ENCODE results near the gene ZFYVE28.

ZFYVE28 gene

DNA sequence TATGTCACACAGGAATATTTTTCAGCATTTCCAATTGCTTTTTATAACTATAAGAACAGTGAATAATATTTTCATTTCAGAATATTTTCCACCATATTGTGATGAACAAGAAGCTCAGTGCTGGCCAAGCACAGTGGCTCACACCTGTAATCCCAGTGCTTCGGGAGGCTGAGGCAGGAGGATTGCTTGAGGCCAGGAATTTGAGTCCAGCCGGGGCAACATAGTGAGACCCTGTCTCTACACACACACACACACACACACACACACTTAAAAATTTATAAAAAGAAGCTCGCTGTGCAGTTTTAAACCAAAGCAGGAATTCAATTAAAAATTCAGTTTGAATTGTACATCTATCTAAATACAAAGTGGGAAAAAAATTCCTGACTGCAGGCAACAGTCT lies 3.2 kb downstream of the ZFYVE28 start:
- intact Hi-C loops (cut with DNase I): loop anchor here (5.0 kb wide), 4 partner anchors 47 to 173 kb away; partner anchors contain the start of genes FAM193A, HAUS3, MXD4 and POLN
- DNase-seq: no peak

DNA sequence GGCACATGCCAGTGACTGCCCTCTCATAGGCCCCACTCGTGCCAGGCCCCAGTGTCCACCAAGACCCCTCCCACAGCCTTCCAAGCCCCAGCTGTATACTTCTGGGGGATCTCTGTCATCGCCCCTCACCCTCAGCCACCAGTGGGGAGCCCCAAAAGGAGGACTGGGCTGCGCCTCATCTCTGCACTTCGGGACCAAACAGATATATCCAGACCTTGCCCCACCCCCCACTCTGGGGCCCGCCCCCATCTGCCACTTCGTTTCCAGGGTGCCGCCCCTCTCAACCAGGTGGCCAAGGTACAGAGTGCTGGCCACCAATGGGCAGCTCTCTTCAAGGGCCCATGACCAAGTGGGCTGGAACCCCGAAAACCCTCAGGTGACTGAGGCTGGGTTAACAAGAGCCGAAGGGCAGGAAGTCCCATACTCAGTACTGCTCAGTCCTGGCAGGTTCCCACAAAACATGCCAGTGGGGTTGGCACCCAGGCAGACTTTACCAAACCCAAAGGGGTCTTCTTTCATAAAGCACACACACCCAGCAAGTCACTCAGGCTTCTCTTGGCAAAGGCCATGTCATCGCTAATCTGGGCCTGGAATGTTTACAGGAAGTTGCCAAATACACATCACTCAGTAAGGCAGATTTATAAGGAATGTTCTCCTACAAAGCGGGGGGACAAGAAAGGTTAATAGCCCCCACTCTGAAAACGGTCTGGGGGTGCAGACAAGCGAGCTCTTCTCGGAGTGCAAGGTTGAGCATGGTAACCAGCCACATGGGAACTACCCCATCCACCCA lies 4.4 kb downstream of the ZFYVE28 start:
- peak in 2 of 10 donors; percentile 54 to 64 for DNase-seq
- intact Hi-C loops (cut with DNase I): no loop called here

DNA sequence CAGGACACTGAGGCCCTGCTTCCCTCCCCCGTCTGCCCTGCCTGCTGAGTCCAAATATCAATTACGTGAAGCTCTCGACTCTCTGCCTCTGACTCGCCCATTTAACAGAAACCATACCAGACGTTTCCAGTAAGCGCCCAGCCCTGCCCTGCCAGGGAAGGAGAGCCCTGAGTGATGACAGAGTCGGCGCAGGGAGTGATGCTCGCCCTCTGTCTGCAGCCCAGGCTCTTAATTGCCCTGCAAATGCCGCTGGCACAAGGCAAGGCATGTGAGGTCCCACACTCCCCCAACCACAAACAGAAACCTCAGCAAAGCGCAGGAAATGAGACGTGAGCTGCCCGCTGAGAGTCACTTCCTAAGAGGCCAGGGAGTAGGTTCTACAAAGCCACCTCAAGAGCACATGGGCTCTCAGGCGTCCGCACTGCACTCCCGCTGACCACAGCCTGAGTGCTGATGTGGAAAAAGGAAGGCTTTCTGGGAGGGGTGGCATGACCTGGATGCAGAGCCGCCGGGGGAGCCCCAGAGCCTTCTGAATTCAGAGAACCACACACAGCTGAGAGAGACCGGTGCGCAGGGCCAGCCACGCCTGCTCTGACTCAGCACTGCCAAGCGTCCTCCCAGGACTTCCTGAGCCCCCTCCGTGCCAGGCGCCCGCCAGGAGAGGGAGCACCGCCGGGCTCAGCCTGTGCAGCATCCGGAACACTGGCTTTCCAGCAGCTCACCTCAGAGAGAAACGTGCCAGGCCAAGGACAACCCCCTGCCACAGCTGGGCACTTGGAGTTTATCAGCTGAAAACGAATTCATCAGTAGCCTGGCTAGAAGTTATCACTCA lies 5.3 kb downstream of the ZFYVE28 start:
- peak; percentile 56 to 98 (median 82) for DNase-seq
- intact Hi-C loops (cut with DNase I): no loop called here

DNA sequence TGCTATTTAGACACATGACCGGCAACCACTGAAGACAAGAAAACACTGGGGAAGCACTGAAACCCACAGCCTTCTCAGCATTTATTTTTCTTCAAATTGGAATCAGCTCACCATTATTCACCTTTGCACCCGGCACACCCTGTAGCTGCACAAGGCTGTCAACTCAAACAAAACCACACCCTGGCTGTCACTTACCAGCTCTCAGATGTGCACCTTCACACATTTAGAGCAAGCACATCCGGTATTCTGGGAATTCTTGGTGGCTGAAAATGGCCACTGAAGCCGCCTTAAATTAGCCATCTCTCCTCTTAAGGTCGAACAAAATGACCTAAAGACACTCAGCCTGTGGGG lies 5.9 kb downstream of the ZFYVE28 start:
- intact Hi-C loops (cut with DNase I): no loop called here
- DNase-seq: peak in 1 of 10 donors; percentile 11

DNA sequence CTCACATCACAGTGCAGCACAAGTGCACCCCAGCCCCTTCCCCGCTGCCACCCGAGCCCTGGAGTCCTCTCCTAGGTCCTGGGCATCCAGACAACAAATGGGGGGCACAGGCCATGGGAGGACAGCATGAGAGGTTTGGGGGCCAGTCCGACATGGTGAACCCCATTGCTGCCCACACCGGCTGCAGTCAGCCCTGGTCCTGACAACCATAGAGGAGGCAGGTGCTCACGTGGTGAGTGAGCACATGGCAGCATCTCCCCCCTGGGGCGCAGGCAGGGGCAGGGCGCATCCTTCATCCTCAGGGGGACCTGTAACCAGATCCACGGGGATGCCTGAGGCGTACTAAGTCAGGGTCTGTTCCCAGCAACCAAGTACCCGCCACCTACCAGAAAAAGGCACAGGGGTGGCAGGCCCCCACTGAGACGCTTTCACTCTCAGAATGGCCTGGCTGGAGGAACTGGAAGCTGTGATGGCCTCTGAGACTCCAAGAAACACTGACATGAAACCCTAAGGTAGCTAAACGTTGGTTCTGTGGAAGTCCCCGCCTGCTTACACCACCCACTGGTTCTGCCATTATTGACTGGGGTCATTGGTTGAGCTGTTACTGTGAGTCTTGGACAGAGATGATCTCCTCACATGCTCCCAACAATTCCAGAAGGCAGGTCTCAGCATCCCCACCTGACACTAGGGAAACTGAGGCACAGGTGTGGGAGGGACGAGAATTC lies 6.5 kb downstream of the ZFYVE28 start:
- intact Hi-C loops (cut with DNase I): no loop called here
- DNase-seq: peak in 2 of 10 donors; percentile 62 to 67

DNA sequence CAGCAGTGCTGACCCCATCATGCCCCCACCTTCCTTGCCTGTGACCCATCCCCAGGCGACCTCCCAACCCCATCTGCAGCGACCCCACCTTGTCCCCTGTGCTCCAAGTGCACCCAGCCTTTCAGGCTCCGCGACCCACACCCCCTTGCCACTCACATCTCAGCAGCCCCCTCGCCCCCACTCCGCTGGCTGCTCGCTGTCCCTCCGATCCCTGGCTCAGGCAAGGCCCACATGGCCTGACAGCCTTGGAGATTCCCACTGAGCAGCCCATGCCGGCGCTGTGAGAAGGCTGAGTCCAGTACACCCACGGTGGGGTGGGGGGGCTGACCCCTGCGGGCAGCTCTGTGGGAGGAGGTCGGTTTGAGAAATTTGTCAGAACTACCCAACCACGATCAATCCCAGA lies 9.1 kb downstream of the ZFYVE28 start:
- intact Hi-C loops (cut with DNase I): no loop called here

DNA sequence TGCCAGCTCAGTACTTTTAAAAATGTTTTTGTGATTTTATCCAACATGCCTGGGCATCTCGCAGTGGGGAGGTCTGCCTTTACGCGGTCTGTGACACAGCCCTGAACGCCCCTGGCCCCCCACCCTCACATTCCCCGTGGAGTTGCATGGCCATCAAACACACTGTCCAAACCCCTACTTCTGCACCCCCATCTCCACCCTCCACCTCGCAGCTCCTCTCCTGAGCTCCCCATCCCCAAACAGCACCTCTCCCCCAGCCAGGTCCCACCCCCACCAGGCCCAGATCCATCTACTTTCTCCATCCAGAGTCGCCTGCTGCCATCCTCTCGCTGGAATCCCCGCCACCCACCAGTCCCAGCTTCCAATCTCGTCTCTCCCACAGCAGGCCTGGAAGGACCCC lies 9.5 kb downstream of the ZFYVE28 start:
- intact Hi-C loops (cut with DNase I): no loop called here

More for the DNA sequence above, 9.1 kb downstream of the ZFYVE28 start:
- peak in 3 of 10 donors; percentile 63 to 80 (median 69) for DNase-seq

DNA sequence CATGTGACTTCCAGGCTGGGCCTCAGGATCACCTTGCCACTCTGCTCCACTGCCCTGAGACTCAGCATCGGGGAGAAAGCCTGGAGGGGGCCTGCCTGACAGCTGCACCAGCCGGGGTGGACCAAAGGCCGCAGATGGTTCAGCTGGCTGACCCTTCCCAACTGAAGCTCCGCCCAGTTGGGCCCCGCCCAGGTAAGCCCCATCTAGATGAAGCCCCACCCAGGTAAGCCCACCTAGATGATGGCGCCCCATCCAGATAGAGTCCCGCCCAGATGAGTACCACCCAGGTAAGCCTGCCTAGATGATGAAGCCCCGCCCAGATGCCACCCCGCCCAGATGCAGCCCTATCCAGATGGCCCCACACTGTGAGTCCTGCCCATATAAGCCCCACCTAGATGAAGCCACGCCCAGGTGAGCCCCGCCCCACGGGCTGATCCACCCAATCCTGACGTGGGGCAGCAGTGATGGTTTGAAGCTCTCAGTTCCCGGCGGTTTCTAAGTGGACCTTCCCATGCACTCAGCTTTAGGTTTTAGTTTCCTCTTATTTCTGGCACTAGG lies 10.0 kb downstream of the ZFYVE28 start:
- peak in 3 of 10 donors; percentile 58 to 75 (median 59) for DNase-seq
- intact Hi-C loops (cut with DNase I): no loop called here

More for the DNA sequence above, 9.5 kb downstream of the ZFYVE28 start:
- DNase-seq: peak in 1 of 10 donors; percentile 35

DNA sequence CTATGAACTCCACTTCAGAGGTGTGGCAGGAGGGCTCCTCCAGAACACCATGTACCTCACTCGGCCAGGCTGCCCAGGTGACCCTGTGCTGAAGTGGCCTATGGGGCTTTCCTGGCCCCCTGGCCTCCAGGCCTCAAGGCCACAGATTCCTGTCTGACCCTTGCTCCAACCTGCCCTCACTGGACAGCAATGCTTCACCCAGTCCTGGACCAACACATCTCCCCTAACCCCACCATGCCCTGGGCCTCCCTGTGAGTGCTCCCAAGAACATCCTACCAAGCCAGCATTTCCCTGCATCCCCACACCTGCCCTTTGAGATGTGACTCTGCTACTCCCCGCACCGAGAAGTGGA lies 10.5 kb downstream of the ZFYVE28 start:
- DNase-seq: peak in 3 of 10 donors; percentile 50 to 59 (median 55)
- intact Hi-C loops (cut with DNase I): no loop called here

DNA sequence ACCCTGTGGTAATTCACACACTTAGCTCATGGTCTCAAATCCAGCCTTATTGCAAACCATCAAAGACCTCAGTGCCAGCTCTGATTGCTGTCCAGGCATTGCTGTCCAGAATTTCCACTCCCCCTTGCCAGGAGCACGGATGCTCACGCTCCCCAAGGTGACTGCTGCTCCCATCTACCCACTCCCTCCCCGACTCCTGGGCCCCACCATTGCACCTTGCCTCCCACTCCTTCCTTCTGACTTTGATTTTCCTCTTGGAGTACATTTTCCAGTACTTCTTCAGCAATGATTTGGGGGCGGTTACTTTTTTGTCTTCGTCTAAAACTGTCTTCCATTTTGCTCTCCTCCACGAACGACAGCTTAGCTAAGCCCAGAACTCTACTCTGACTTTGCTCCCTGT lies 11.5 kb downstream of the ZFYVE28 start:
- peak in 2 of 10 donors; percentile 29 to 73 for DNase-seq
- intact Hi-C loops (cut with DNase I): no loop called here

DNA sequence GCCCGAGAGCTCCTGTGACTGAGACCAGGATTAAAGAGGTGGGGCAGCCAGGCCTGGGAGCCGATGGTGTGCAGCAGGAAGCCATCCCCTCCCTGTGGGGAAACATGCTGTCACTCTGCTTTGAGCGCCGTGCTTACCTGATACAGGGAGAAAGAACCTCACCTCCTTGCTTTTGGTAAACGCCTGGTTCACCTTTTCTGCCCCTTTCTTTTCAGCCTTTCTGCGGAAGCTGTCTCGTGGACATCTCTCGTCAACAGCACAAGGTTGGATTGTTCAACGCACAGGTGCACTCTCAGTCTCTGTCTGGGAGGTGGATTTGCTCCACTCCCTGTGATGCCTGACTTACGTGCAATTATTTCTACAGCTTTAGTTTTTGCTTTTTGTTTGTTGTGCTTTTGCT lies 12.0 kb downstream of the ZFYVE28 start:
- DNase-seq: peak in 1 of 10 donors; percentile 35
- intact Hi-C loops (cut with DNase I): no loop called here

DNA sequence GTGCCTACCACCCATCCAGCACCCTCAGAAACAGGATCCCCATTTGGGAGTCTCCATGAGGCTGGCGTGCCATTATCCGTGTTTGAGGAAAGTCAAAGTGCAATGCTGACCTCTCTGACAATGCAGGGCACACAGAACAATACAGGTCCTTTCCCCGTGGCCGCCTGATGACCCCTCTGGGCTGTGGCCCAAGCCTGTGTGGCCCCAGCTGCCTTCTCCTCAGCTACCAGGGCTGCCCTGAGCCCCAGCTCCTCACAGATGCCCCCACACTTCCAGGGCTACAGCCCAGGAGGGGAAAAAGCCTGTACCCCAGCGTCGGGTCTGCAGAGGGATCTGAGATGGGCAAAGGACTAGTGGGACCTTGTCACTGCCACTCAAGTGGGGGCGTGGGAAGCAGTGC lies 15.5 kb downstream of the ZFYVE28 start:
- DNase-seq: peak in 6 of 10 donors; percentile 33 to 79 (median 66)
- intact Hi-C loops (cut with DNase I): no loop called here

DNA sequence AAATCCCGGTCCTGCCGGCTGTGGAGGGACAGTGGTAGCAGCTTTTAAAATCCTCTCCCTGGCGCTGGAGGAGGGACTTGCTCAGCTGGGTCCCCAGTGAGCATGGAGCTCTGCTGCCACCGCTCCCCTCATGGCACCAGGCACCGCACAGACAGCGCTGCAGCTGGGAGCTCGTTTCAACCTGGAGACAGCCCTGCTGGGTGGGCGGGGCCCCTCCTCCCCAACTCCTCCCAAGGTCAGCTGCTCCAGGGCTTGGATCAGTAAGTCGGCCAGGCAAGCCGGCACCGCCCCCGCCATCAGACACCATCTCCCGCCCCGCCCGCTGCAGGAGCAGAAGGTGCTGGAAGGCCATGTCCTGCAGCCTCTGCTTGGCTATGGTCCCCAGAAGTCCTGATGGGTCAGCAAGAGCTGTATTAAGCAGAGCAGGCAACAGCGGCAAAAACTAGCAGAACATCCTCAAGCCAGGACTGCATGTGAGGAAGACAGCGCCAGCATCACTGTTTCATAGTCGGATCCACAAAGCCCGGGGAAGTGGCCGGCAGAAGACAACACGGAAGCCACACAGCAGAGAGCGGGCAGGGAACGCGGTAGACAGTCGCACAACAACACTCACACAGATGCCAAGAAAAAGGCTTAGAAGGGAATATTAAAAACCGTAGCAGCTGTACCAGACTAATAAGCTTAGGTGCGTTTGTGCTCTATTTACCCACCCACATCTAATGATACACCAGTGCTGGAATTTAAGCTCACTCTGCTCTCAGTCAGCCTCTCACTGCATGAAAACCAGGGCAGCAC lies 16.2 kb downstream of the ZFYVE28 start:
- intact Hi-C loops (cut with DNase I): no loop called here

DNA sequence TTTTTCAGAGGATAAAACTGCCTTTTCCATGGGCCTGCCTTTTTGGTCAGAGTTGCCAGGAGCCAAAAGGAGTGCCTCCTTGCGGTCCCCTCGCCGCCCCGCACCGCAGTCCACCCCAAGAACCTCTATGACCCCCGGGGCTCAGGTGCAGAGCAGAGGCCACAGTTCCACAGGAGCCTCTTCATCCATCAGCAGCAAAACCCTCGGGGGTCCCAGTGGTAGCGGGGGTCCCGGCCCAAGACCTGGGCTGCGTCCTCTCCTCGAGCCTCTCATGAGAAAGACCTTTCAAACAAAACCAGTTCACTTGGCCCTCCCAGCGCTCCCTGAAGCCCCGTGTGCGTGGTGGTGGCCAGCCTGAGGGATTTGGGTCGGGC lies 16.8 kb downstream of the ZFYVE28 start:
- peak in 1 of 10 donors; percentile 70 for DNase-seq
- intact Hi-C loops (cut with DNase I): no loop called here

More for the DNA sequence above, 16.2 kb downstream of the ZFYVE28 start:
- DNase-seq: peak; percentile 39 to 95 (median 74)

DNA sequence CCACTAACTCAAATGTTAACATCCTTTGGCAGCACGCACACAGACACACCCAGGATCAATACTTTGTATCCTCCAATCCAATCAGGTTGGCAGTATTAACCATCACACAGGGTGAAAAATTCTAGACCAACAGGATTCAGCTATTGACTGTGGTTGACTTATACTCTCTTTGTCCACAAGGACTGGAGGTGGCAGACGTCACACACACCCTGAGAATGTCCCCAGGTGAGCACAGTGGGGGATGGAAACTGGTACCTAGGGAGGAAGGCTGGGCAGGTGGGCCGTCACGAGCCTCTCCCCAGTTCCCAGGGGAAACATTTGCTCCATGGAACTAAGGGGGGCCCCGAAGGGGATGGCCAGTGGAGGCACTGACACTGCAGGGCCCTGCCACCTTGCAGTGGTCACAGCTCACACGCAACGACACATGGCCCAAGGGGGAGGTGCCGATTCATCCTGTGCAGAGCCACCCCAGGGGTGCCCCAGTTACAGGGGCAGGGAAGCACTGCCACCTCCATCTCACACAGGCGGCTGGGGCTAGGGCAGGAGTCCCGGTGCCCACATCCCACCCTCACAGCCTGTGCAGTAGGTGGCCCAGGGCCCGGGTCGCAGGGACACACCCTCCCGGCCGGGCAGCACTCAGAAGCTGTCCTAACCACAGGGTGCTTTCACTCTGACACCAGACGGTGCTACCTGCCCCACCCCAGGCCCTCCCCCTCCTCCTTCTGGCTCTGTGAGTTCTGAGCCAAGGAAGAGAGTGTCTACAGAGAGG lies 17.4 kb downstream of the ZFYVE28 start:
- intact Hi-C loops (cut with DNase I): no loop called here
- peak in 3 of 10 donors; percentile 49 to 72 (median 71) for DNase-seq

DNA sequence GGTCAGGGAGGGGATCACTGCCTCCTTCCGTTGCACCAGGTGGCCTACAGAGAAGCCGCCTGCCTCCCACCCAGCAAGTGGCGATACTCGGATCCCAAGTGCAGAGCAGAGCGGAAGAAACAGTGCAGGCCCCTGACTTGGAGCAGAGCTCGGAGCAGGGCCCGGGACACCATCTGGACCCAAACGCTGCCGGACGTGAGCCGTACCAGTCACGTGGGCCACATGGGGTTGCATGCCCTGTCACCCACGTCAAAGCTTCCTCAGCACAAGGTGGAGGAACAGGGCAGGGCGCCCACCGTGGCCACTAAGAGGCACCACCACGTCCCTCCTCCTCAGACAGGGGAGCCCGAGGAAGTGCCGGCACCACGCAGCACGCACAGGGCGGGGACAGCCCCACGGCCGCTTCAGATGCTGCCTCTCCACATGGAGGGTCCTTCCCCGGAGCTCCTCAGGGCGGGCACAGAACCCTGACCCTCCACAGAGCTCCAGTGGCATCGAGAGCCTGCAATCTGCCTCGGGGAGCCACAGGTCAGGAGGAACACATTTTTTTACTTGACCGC lies 18.7 kb downstream of the ZFYVE28 start:
- intact Hi-C loops (cut with DNase I): no loop called here
- DNase-seq: peak in 3 of 10 donors; percentile 25 to 70 (median 64)

DNA sequence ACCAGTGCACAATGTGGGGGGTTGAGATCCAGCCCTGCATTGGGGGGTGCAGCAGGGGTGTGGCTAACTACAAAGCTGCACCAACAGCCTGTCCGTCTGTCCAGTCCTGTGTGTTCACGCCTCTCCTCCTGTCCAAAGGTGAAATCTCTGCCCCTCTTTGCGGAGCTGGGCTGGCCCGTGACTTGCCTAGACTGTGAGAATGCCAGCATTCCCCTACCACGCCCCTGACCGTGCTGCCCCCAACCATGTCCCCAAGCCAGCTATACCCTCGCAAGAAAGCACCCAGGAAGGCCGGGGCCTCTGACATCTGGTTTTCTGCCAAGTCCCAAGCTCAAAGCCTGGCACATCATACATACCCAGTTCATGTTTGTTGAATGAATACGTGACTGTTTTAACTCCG lies 19.2 kb downstream of the ZFYVE28 start:
- DNase-seq: peak in 2 of 10 donors; percentile 47 to 63
- intact Hi-C loops (cut with DNase I): no loop called here

DNA sequence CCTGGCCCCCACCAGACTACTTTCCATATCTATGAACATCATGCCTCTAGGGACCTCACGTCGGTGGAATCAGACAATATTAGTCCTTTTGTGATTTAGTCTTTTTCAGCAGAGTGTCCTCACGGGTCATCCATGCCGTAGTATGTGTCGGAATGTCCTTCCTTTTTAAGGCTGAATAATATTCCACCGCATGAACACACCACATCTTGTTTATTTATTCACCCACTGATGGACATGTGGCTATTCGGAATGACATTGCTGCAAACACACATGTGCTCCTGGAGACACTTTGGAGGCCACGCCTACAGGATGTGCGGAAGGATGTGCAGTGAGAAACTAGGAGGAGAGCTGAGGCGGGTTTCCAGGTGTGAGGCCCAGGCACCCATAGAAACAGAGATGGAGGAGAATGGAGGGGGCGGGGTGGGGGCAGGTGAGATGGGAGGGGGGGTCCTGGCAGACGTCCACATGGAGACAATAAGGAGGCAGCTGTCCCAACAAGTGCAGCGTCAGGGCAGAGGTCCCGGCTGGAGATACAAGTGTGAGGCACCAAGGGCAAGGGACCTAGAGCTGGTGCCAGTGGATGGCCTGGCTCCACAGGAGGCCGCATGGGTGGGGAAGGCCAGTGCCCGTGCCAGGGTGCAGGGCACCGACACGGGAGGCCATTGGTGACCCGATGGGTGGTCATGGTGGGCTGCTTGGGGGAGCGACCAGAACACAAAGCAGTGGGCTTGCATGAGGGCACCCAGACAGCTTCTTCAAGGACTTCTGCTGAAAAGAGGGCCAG lies 20.7 kb downstream of the ZFYVE28 start:
- intact Hi-C loops (cut with DNase I): no loop called here

More for the DNA sequence above, 20.7 kb downstream of the ZFYVE28 start:
- peak in 3 of 10 donors; percentile 18 to 82 (median 27) for DNase-seq

All from posterior cingulate gyrus (tissue), 11 donors.